ENCODE results near the gene FGGY. TPM values are rescaled to one million over a fixed set of nuclear protein-coding genes. Genes with fewer than 3 reads are reported as not detected.
A peak's percentile ranks its signal among the peaks of the same experiment; 100 is the strongest.

The FGGY gene
- total RNA-seq, 1 experiment from 2014 or later: 4.7 TPM

DNA sequence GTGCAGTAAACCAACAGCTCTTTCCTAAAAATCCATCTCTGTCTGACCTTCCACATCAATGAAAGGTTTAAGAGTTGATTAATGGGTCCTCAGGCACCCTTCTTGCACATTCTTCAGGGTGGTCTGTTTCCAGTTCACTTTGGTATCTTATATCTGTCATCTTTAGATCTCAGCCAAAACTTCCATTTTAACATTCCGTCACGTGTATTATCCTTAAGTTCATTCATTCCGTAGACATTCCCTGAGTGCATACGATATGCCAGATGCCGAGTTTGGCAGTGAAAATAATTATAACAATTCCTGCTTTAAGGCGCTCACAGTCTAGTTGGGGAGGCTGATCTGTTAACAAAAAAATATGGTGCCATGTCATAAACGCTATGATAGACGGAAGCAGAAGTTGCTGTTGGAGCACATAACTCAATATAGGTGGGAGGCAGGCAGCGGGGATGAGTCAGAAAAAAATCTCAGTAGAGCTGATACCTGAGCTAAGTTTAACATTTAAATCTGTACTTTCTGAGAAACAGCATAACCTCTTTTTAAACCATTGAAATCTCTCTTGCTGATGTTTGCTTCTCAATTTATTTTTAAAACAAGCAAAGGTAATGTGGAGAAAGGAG, 458.3 kb downstream of the FGGY start:
- H3K4me2 ChIP-seq (ENCODE audit: low read depth, low read length, poor library complexity, severe bottlenecking): no peak overlapping the region
- H3K27me3 ChIP-seq (ENCODE audit: low read length): no peaks in the 10 kb centered on the region
- H3K9me3 ChIP-seq (ENCODE audit: low read length): no peaks in the 10 kb centered on the region
- no peak overlapping the region for H3K4me3 ChIP-seq (ENCODE audit: low read length)
- no peak for DNase-seq
- H3K4me1 ChIP-seq (ENCODE audit: low read length): no peaks in the 10 kb centered on the region
- no peak overlapping the region for H3K27ac ChIP-seq (ENCODE audit: low read length)
- no peaks in the 10 kb centered on the region for H4K20me1 ChIP-seq (ENCODE audit: insufficient read depth, low read depth, low read length)
- no peaks in the 10 kb centered on the region for H3K36me3 ChIP-seq (ENCODE audit: insufficient read depth, low read length)
- no peak overlapping the region for H3K9ac ChIP-seq (ENCODE audit: low read length)
- no peak overlapping the region for H2AFZ ChIP-seq (ENCODE audit: low read length)
- no peaks in the 10 kb centered on the region for H3K79me2 ChIP-seq (ENCODE audit: low read length)
- no peaks in the 10 kb centered on the region for H3K9me2 ChIP-seq (replicated peaks; ENCODE audit: insufficient read depth, low read length)

DNA sequence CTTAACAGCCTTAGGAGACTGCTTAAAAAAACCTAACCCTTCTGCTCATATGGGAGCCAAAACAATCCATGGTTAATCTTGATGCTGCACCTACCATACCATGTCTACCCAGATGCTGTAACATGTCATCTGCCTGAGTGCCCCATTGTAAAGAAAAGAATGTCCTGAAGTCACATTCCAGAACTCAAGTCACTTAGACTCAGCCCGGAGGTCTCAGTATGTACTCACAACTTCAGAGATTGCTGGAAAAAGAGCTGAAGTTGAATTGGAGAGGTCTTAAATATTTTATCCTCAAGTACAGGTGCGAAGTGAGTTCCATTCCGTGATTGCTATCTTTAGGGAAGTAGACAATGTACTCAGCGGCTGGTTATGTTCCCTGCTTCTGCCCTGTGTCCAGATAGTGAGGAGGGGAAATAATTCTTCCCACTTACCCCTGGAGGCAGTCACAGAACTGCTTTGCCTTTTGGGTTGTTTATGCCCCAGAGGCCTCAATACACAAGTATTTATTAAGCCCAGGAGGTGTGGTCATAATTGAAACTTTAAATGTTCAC, 460.4 kb downstream of the FGGY start:
- H3K4me1 ChIP-seq (ENCODE audit: low read length): no peaks in the 10 kb centered on the region
- H3K4me2 ChIP-seq (ENCODE audit: low read depth, low read length, poor library complexity, severe bottlenecking): no peak overlapping the region
- no peaks in the 10 kb centered on the region for H3K36me3 ChIP-seq (ENCODE audit: insufficient read depth, low read length)
- H3K79me2 ChIP-seq (ENCODE audit: low read length): no peaks in the 10 kb centered on the region
- no peaks in the 10 kb centered on the region for H3K9me3 ChIP-seq (ENCODE audit: low read length)
- H3K27me3 ChIP-seq (ENCODE audit: low read length): no peaks in the 10 kb centered on the region
- H3K27ac ChIP-seq (ENCODE audit: low read length): no peak overlapping the region
- no peak for DNase-seq
- no peak overlapping the region for H3K4me3 ChIP-seq (ENCODE audit: low read length)
- H4K20me1 ChIP-seq (ENCODE audit: insufficient read depth, low read depth, low read length): no peaks in the 10 kb centered on the region
- H3K9ac ChIP-seq (ENCODE audit: low read length): no peak overlapping the region
- H3K9me2 ChIP-seq (replicated peaks; ENCODE audit: insufficient read depth, low read length): no peaks in the 10 kb centered on the region
- H2AFZ ChIP-seq (ENCODE audit: low read length): no peak overlapping the region

DNA sequence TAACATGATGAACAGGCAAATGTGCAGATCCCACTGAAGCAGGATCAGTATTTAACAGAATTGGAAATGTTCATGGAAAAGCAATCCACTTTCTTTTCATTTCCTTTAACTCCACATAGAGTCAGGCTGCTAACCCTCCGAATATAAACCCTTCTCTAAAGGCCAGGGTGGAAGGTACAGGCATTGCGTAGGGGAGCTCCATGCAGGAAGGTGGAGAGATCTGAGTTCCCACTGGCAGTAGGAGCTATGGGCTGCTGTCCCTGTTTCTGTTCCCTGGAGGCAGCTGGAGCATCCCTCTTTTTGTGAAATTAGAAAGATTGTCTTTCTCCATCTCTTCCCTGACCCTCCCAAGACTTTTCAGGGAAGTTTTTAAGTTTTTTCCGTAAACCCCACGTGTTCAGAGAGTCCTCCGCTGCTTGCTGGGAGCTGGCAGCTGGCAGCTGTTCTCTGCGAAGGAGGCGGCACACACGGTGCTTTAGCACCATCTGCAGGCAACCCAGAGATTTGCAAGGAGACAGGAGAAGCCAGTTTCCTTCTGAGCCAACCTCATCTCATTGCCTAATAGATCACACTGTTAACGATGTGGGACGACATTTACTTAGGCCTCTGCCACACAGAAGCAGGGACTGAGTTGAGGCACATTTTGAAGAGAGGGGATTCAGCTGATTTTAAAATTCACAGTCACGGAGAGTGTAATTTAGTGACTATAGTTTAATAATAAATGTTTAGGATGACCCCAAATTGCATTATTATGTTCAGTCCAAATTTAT, 462.4 kb downstream of the FGGY start:
- no peaks in the 10 kb centered on the region for H3K36me3 ChIP-seq (ENCODE audit: insufficient read depth, low read length)
- H2AFZ ChIP-seq (ENCODE audit: low read length): no peak overlapping the region
- no peak overlapping the region for H3K4me3 ChIP-seq (ENCODE audit: low read length)
- no peaks in the 10 kb centered on the region for H3K79me2 ChIP-seq (ENCODE audit: low read length)
- no peaks in the 10 kb centered on the region for H3K27me3 ChIP-seq (ENCODE audit: low read length)
- H3K9me3 ChIP-seq (ENCODE audit: low read length): no peaks in the 10 kb centered on the region
- H3K4me2 ChIP-seq (ENCODE audit: low read depth, low read length, poor library complexity, severe bottlenecking): no peak overlapping the region
- H3K9ac ChIP-seq (ENCODE audit: low read length): no peak overlapping the region
- no peaks in the 10 kb centered on the region for H3K9me2 ChIP-seq (replicated peaks; ENCODE audit: insufficient read depth, low read length)
- H4K20me1 ChIP-seq (ENCODE audit: insufficient read depth, low read depth, low read length): no peaks in the 10 kb centered on the region
- H3K27ac ChIP-seq (ENCODE audit: low read length): no peak overlapping the region
- no peaks in the 10 kb centered on the region for H3K4me1 ChIP-seq (ENCODE audit: low read length)
- DNase-seq: peak; percentile 83

DNA sequence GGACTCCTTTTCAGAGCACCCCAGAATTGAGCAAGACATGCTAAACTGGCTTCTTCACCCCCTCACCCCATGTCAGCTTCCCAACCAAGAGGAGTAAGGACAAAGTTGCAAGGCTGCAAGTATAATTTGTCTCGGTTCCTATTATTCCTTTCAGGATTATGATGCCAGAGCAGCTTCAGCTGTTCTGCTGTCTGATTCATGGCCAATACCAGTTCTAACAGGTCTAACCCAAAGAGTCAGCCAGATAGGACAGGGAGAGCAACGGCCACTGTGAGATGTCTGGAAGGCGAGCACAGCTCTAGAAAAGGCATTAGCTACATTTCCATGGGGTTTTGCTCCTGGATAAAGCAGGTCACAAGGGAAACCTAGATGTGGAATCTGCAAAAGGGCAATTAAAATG, 464.5 kb downstream of the FGGY start:
- no peak overlapping the region for H3K27ac ChIP-seq (ENCODE audit: low read length)
- H3K9ac ChIP-seq (ENCODE audit: low read length): no peak overlapping the region
- H3K9me3 ChIP-seq (ENCODE audit: low read length): no peaks in the 10 kb centered on the region
- no peak overlapping the region for H2AFZ ChIP-seq (ENCODE audit: low read length)
- no peaks in the 10 kb centered on the region for H3K79me2 ChIP-seq (ENCODE audit: low read length)
- DNase-seq: no peak
- no peaks in the 10 kb centered on the region for H3K4me1 ChIP-seq (ENCODE audit: low read length)
- no peak overlapping the region for H3K4me3 ChIP-seq (ENCODE audit: low read length)
- H3K36me3 ChIP-seq (ENCODE audit: insufficient read depth, low read length): no peaks in the 10 kb centered on the region
- H3K9me2 ChIP-seq (replicated peaks; ENCODE audit: insufficient read depth, low read length): no peaks in the 10 kb centered on the region
- H3K27me3 ChIP-seq (ENCODE audit: low read length): no peaks in the 10 kb centered on the region
- H4K20me1 ChIP-seq (ENCODE audit: insufficient read depth, low read depth, low read length): no peaks in the 10 kb centered on the region
- H3K4me2 ChIP-seq (ENCODE audit: low read depth, low read length, poor library complexity, severe bottlenecking): no peak overlapping the region

DNA sequence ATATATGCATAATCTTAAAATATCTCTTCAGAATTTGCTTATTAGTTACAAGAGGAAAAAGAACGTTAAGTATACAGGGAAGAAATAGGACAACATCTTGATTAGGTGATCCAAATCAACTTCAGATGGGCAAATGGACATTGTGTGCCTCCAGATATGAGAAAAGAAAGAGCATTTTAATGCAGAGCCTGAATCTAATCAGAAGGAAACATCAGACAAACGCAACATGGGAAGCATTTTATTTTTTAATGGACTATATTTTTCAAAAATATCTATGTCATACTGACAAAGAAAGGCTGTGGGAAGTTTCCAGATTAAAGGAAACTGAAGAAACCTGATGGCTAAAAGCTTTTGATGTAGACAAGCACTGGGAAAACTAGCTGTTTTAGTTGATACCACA, 466.5 kb downstream of the FGGY start:
- H2AFZ ChIP-seq (ENCODE audit: low read length): no peak overlapping the region
- H4K20me1 ChIP-seq (ENCODE audit: insufficient read depth, low read depth, low read length): no peaks in the 10 kb centered on the region
- H3K4me1 ChIP-seq (ENCODE audit: low read length): no peaks in the 10 kb centered on the region
- H3K27me3 ChIP-seq (ENCODE audit: low read length): no peaks in the 10 kb centered on the region
- H3K4me3 ChIP-seq (ENCODE audit: low read length): no peak overlapping the region
- H3K9ac ChIP-seq (ENCODE audit: low read length): no peak overlapping the region
- H3K36me3 ChIP-seq (ENCODE audit: insufficient read depth, low read length): no peaks in the 10 kb centered on the region
- no peaks in the 10 kb centered on the region for H3K79me2 ChIP-seq (ENCODE audit: low read length)
- DNase-seq: no peak
- H3K4me2 ChIP-seq (ENCODE audit: low read depth, low read length, poor library complexity, severe bottlenecking): no peak overlapping the region
- no peaks in the 10 kb centered on the region for H3K9me2 ChIP-seq (replicated peaks; ENCODE audit: insufficient read depth, low read length)
- no peaks in the 10 kb centered on the region for H3K9me3 ChIP-seq (ENCODE audit: low read length)
- H3K27ac ChIP-seq (ENCODE audit: low read length): no peak overlapping the region

DNA sequence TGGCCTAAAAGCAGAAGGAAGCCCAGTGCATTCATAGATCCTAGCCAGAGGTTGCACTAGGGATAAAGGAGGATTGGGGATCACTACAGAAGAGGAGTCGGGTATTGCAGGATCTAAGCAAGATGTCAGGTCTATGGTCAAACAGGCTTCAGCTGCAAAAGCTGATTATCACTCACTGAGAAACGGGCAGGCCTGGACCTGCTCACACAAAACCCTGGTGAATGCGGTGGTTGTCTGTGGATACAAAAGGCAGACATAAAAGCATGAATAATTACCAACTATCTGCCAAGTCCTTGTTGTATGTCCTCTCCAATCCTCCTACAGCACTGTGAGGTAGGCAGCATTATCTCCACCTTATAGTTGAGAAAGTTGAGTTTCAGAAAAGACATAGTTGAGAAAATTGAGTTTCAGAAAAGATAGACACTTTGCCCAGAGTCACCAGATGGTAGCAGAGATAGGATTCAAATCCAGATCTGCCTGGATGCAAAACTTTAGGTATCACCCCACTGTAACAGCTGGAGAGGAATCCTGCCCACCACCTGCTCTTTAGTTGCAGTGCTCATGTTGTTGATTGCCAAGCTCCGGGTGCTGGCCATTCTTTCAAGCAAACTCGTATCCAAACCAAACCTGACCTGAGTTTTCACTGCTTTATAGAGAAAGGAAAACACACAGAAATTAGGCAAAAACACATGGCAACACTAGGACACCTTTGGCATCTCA, 468.3 kb downstream of the FGGY start:
- DNase-seq: no peak
- Histone ChIP-seq H3K9me2 (replicated peaks; ENCODE audit: insufficient read depth, low read length) (no peaks in the 10 kb centered on the region), H3K79me2 (ENCODE audit: low read length) (no peaks in the 10 kb centered on the region)

DNA sequence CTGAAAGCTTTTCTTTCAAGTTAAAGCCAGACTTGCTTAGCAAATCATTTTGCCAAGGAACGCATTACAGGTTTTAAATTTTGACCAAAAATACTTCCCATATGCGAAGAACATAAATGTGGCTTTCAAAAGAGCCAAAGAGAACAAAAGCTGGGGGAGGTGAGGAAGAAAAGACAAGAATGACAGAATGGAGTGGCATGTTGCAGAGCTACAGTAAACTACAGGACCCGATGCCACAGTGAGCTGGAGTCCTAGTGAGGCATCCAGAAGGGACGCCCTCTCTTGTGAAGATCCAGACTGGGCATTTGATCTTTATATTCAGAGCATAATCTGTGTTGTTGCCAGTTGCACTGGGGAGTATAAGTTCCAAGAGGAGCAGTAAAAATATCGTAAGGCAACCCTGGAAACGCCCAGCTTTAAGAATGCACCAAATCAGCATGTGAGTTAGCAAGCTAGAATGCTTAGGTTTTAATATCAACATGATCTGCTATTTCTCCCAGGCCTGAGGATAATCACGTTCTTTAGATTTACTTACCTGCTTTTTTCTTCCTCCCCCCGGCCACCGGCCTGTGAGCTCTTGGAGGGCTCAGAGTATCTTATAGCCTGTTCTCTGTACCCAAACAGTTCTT, 469.4 kb downstream of the FGGY start:
- Histone ChIP-seq H3K4me1 (ENCODE audit: low read length) (no peaks in the 10 kb centered on the region), H3K79me2 (ENCODE audit: low read length) (no peaks in the 10 kb centered on the region), H4K20me1 (ENCODE audit: insufficient read depth, low read depth, low read length) (no peaks in the 10 kb centered on the region), H3K4me2 (ENCODE audit: low read depth, low read length, poor library complexity, severe bottlenecking) (no peak overlapping the region), H3K9me3 (ENCODE audit: low read length) (no peaks in the 10 kb centered on the region), H3K36me3 (ENCODE audit: insufficient read depth, low read length) (no peaks in the 10 kb centered on the region), H3K4me3 (ENCODE audit: low read length) (no peak overlapping the region), H3K27me3 (ENCODE audit: low read length) (no peaks in the 10 kb centered on the region), H3K9me2 (replicated peaks; ENCODE audit: insufficient read depth, low read length) (no peaks in the 10 kb centered on the region), H2AFZ (ENCODE audit: low read length) (no peak overlapping the region), H3K27ac (ENCODE audit: low read length) (no peak overlapping the region), H3K9ac (ENCODE audit: low read length) (no peak overlapping the region)
- DNase-seq: no peak

More for the DNA sequence above, 468.3 kb downstream of the FGGY start:
- Histone ChIP-seq H4K20me1 (ENCODE audit: insufficient read depth, low read depth, low read length) (no peaks in the 10 kb centered on the region), H3K9ac (ENCODE audit: low read length) (no peak overlapping the region), H3K4me1 (ENCODE audit: low read length) (no peaks in the 10 kb centered on the region), H3K4me3 (ENCODE audit: low read length) (no peak overlapping the region), H3K9me3 (ENCODE audit: low read length) (no peaks in the 10 kb centered on the region), H3K27ac (ENCODE audit: low read length) (no peak overlapping the region), H3K4me2 (ENCODE audit: low read depth, low read length, poor library complexity, severe bottlenecking) (no peak overlapping the region), H3K36me3 (ENCODE audit: insufficient read depth, low read length) (no peaks in the 10 kb centered on the region), H3K27me3 (ENCODE audit: low read length) (no peaks in the 10 kb centered on the region), H2AFZ (ENCODE audit: low read length) (no peak overlapping the region)

DNA sequence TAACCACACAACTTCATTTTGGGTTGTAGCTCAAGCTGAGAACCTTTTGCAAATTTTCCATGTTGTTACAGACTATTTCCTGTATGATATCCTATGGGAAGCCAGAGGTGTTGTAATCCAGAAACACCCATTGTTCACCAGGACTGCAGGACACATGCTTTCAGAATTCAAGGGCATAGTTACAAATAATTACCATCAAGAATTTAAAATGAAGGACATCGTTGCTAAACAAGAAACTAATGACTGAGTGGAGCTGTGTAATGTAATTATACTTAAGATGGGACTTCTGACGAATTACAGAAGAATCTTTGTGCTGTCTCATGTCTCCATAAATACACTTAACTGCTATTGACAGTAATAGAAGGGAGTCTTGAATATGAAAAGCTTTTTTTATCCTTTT, 470.2 kb downstream of the FGGY start:
- no peaks in the 10 kb centered on the region for H3K79me2 ChIP-seq (ENCODE audit: low read length)
- H3K4me2 ChIP-seq (ENCODE audit: low read depth, low read length, poor library complexity, severe bottlenecking): no peak overlapping the region

More for the DNA sequence above, 470.2 kb downstream of the FGGY start:
- Histone ChIP-seq H2AFZ (ENCODE audit: low read length) (no peak overlapping the region), H3K4me1 (ENCODE audit: low read length) (no peaks in the 10 kb centered on the region), H3K9me2 (replicated peaks; ENCODE audit: insufficient read depth, low read length) (no peaks in the 10 kb centered on the region), H3K36me3 (ENCODE audit: insufficient read depth, low read length) (no peaks in the 10 kb centered on the region), H4K20me1 (ENCODE audit: insufficient read depth, low read depth, low read length) (no peaks in the 10 kb centered on the region), H3K27ac (ENCODE audit: low read length) (no peak overlapping the region), H3K9me3 (ENCODE audit: low read length) (no peaks in the 10 kb centered on the region), H3K9ac (ENCODE audit: low read length) (no peak overlapping the region), H3K4me3 (ENCODE audit: low read length) (no peak overlapping the region), H3K27me3 (ENCODE audit: low read length) (no peaks in the 10 kb centered on the region)
- no peak for DNase-seq
